ENCODE data around the gene ARL11.
A peak's percentile ranks its signal among the peaks of the same experiment; 100 is the strongest.
"Not testable (repeated sequence)": the region's sequence is repeated elsewhere in the genome, so short reads cannot be mapped to it uniquely, and the experiment has no call there.

The ARL11 gene

DNA sequence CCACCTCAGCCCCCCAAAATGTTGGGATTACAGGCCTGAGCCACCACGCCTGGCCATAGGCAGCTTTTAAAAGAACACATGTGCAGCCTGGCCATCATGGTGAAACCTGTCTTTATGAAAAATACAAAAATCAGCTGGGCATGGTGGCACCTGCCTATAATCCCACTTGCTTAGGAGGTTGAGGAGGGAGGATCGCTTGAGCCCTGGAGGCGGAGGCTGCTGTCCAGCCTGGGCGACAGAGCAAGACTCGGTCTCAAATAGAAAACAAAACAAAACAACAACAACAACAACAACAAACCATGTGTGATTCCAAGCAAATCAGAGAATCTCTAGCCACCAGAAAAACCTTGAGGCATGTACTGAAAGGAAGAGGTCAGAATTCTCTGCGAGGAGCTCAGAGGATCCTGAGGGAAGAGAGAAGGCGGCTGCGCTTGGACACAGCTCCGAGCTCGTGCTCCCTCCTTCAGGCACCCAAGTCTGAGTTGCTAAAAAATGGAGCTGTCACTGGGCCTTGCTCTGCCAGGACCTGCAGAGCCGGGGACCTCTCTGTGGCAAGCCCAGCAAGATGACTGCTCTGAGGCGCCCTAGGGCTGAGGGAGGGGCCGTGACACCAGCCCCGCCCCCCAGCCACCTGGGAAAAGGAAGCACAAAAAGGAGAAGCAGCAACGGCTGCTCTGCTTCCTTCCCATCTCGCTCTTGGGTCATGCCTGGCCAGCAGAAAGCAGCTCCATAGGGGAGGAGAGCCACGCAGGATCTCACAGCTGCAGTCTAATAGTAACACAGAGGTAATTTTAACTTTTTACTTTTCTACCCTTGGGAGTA, at the start of gene ARL11:
ARL11 (plus strand) TSS at position 677 of the 822 bp plus-strand sequence. CDS start 1,941 bp downstream, outside the sequence.
- DNase-seq = peak; percentile 79

DNA sequence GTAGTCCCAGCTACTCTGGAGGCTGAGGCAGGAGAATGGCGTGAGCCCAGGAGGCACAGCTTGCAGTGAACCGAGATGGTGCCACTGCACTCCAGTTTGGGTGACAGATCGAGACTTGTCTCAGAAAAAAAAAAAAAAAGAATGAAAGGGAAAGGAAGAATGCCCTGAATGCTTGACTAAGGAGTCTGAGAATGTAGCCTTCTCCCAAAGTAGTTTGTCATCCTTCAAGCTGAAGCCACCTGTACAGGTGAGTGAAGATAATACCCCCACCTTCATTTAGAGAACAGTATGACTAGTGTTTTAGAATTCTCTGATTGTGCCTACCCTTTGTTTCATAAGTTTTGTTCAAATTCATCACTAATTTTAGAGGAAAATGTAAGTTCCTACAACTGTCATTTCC, 48.8 kb upstream of the ARL11 start:
- no peak for DNase-seq

GRCh38 chr13:49580980-49581680, 47.2 kb upstream of the ARL11 start:
- DNase-seq = no peak

DNA sequence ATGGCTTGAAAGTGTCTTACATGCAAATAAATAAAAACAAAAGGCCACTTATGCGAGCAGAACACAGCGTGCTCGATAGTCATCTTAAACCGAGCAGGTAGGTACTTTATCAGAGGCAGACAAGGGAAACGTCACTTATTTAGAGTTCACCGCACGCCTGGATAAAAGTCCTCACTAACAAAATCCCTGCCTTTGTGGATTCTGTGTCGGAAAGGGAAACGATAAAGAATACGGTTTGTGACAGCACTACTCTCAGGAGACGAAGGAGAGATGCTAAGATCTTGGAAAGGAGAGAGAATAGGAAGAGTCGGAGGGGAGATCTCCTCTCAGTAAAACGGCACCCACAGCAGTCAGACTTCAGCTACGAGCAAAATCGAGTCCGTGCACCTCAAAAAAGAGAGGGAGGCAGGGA, 43.5 kb upstream of the ARL11 start:
- DNase-seq = no peak

DNA sequence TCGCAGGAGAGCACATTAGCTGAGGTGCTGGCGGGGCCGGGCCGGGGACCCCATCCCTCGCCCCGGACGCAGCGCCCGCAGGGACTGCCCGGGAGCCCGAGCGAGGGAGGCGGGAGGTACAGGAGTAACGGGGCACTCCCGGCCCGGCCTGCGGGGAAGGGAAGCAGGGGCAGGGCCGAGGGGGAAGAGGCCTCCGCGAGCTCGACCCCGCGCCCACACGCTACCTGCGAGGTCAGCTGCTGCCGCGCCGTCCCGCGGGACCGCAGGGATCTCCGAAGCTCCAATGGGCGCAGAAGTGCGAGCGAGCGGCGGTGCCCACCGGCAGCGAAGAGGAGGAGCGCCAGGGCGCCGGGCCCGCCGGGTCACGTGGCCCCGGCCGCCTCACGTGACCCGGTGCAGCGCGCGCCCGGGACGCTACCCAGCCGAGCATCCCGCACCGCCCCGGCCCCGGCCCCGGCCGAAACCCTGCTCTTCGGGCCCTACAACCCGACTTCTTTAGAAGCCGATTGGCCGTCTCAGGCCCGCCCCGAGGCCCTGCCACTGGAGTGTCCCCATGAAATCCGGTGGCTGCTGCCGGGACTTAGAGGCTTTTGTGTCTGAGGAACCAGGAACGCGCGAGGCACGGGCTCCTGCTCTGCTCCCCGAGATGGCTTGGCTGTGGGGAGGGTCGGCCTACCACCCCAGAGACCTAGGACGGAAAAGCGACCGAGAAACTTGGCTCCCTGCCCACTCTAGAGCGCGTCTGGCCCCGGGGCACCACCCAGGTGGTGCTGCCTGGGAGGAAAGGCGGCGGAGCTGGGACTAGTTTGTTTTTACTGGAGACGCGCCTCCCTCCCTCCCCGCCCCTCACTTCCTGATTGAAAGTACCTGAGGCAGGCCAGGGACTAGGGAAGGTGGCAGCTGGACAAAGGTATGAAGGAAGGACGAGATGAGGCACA, 42.8 kb upstream of the ARL11 start, which contains the start of gene RCBTB1:
RCBTB1 (minus strand) TSS at position 339 of the 938 bp plus-strand sequence. CDS start 18,279 bp downstream, outside the sequence.
- peak; percentile 27 for DNase-seq

DNA sequence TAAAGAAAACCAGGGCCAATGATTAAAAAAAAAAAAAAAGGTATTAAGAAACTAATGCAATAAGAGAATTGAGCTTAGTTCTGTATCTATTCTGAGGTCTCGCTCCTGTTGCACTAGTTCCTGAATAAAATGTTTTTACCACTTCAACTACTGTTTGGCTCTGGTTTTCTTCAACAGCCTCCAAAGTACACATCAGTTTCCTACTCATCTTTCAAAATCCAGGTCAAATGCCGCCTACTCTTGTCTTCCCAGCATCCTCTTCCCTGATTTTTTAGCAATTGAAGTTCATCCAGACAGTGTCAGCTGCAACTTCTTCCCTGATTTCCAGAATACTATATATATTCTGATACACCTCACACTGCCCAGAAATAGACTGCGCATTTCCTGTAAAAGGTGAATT, 41.6 kb upstream of the ARL11 start:
- DNase-seq = no peak

GRCh38 chr13:49587311-49587847, 40.9 kb upstream of the ARL11 start:
- no peak for DNase-seq

DNA sequence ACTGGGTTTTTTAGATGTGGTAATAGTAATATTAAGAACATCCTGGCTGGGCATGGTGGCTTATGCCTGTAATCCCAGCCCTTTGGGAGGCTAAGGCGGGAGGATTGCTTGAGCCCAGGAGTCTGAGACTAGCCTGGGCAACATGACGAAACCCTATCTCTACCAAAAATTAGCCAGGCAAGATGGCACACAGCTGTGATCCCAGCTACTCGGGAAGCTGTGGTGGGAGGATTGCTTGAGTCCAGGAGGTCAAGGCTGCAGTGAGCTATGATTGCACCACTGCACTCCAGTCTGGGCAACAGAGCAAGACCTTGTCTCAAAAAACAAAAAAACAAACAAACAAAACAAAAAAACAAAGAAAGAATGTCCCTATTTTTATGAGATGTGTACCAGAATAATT, 37.6 kb upstream of the ARL11 start:
- not testable (repeated sequence) for DNase-seq

DNA sequence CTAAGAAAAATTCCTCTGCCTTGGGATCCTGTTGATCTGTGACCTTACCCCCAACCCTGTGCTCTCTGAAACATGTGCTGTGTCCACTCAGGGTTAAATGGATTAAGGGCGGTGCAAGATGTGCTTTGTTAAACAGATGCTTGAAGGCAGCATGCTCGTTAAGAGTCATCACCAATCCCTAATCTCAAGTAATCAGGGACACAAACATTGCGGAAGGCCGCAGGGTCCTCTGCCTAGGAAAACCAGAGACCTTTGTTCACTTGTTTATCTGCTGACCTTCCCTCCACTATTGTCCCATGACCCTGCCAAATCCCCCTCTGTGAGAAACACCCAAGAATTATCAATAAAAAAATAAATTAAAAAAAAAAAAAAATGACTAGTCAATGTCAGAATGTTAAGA, 34.4 kb upstream of the ARL11 start:
- not testable (repeated sequence) for DNase-seq

- no peak for DNase-seq
Measured at GRCh38 chr13:49594576-49594975, 33.7 kb upstream of the ARL11 start.

DNA sequence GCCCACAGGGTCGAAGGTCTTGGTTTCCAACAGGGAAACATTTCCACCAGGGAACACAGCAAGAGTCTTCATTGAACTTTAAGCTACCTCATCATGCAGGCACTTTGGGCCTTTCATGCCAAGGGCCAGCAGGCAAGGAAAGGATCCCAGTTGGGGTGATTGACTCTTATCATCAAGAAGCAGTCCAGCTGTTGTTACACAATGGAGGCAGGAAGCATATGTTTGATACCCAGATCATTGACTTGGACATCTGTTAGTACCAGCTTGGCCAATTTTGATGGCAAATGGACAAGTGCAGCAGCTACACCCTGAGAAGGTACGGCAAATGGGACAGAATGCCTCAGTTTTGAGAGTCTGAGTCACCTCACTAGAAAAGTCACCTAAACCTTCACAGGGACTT, 32.1 kb upstream of the ARL11 start:
- no peak for DNase-seq

DNA sequence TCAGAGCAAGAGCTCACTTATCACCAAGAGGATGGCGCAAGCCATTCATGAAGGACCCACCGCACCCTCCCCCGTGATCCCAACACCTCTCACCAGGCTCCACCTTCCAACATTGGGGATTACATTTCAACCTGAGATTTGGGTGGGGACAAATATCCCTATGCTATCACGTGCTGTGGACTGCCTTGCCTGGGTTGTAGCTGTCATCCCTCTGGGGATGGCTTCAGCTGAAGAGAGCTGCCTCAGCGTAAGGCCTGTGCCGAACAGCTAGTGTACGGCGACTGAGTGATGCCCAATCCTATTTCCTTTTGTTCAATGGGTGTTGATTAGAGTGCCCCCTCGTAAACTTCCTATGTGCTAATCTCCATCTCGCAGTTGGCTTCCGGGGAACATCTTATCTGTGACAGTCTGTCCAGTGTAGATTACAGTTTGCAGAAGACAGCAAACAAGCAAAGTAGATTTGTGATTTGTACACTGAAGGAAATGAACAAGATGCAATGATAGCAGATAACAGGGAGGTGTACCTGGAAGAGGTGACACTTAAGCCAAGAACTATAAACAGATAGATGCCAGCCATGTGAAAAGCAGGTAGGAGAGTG, 31.2 kb upstream of the ARL11 start:
- DNase-seq = no peak

DNA sequence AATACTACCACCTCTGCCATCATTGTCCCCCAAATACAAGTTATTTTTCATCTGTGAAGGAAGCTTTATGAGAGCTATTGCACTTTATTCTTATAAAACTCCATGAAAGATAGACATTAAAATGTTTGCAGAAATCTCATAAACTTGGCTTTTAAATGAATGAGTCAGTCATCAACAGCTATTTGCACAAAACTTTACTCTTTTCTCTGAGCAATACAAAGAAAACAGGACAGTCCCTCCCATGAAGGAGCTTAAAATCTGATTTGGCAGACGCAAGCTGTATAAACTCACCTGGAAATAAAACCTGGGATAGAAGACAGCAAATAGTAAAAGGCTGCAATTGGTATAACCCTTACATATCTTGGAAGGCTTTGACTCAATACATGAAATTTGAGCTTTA, 26.3 kb upstream of the ARL11 start:
- DNase-seq = no peak

DNA sequence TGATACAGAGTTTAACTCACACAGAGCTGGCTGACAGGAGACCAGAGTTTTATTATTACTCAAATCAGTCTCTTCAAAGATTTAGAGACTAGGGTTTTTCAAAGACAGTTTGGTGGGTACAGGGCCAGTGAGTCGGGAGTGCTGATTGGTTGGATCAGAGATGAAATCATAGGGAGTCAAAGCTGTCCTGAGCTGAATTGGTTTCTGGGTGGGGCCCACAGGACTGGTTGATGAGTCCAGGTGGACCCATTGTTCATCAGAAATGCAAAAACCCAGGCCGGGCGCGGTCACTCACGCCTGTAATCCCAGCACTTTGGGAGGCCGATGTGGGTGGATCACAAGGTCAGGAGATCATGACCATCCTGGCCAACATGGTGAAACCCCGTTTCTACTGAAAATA, 25.7 kb upstream of the ARL11 start:
- DNase-seq = not testable (repeated sequence)

DNA sequence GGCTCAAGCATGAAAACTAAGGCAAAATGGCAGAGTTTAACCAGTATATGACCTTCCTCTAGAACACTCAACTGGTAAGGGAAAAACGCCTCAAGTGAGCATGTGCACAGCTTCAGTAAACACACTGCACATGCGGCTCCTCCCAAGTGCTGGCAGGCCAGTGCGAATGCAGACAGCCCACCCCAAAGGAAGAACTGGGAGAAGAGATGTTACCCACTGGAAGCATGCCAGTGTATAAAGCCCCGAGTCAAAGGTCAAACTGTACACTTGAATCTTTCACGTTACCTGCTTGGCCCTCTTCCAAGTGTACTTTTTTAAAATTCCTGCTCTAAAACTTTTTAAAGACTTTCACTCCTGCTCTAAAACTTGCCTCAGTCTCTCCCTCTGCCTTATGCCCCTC, 23.7 kb upstream of the ARL11 start:
- DNase-seq = no peak

DNA sequence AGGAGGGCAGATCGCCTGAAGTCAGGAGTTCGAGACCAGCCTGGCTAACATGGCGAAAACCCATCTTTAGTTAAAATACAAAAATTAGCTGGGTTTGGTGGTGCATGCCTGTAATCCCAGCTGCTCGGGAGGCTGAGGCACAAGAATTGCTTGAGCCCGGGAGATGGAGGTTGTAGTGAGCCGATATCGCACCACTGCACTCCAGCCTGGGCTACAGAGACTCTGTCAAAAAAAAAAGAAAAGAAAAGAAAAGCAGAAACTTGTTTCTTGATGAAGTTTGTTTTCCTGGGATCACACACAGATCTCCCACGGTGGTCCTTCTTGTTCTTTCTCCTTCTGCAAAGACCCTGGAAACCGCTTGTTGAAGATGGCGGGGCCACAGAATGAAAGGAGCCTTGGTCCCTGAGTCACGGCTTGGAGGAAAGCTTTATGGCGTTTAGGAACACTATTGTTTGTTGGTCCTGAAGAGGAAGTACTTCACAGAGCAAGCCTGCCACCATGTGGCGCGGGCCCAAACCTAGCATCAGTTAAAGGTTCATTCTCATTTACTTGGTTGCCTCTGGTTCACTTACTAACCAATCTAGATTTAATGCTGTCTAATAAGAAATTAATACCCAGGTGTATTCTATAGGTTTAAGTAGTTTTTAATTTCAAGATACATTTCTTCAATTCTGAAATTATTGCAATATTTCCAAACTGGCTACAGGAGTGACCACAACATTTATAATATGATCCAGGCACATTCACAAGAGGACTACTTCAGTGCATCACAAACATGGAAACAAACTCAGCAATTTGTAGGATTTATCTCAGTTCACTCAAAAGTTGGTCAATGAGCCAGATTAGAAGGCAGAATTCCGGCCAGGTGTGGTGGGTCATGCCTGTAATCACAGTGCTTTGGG, 21.3 kb upstream of the ARL11 start:
- peak; percentile 75 for DNase-seq

DNA sequence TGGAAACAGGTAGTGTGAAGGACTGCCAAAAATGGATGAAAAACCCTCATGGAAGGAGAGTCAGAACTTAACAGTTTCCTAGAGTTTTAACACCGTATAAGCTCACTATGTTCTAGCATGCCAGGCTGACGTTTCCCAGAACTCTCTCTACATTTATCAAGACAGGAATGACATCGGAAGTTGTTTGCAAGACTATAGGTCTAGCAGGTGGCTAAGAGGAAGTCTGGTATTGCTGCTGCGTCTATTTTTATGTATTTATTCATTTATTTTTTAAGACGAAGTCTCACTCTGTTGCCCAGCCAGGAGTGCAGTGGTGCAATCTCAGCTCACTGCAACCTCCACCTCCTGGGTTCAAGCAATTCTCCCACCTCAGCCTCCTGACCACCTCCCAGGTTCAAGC, 20.5 kb upstream of the ARL11 start:
- no peak for DNase-seq

- DNase-seq = no peak
Measured at GRCh38 chr13:49608651-49609331, 19.5 kb upstream of the ARL11 start.

- no peak for DNase-seq
Measured at GRCh38 chr13:49610176-49610575, 18.1 kb upstream of the ARL11 start.

- not testable (repeated sequence) for DNase-seq
Measured at GRCh38 chr13:49612042-49612441, 16.3 kb upstream of the ARL11 start.

Data from KG1 (cell line).